ENCODE results near the gene HPCA.

The HPCA gene

GRCh38 chr1:32928715-32929114, 42.4 kb downstream of the HPCA start:
- DNase-seq: no peak

- DNase-seq: no peak
Measured at GRCh38 chr1:32929366-32929765, 43.1 kb downstream of the HPCA start.

GRCh38 chr1:32931760-32932159, 45.5 kb downstream of the HPCA start:
- no peak for DNase-seq

GRCh38 chr1:32933742-32934322, 47.5 kb downstream of the HPCA start:
- DNase-seq: no peak

- DNase-seq: no peak
Measured at GRCh38 chr1:32934535-32934934, 48.2 kb downstream of the HPCA start.

GRCh38 chr1:32937061-32937460, 50.8 kb downstream of the HPCA start:
- no peak for DNase-seq

- DNase-seq: peak in 7 of 58 donors; percentile 5 to 32 (median 14)
Measured at GRCh38 chr1:32939655-32940371, 53.5 kb downstream of the HPCA start.

GRCh38 chr1:32944180-32944579, 57.9 kb downstream of the HPCA start:
- no peak for DNase-seq

All from anterior cingulate cortex (tissue), 58 donors.